ENCODE data around the gene TMEM143.
"Not testable (repeated sequence)": the region's sequence is repeated elsewhere in the genome, so short reads cannot be mapped to it uniquely, and the experiment has no call there.

TMEM143 gene

DNA sequence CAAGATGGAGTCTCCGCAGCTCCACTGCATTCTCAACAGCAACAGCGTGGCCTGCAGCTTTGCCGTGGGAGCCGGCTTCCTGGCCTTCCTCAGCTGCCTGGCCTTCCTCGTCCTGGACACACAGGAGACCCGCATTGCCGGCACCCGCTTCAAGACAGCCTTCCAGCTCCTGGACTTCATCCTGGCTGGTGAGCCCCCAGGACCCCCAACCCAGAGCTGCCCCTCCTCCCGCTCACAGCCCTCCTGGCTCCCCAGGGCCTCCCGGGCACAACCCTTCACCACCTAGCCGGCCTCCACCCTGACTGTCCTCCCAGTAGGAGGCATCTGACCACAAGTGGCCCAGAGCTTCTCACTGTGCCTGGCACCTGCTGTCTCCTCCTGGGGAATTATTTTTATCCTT, 9.8 kb upstream of the TMEM143 start:
- Histone ChIP-seq H3K4me1 (ENCODE audit: control insufficient read depth, low read depth, low read length) (no peaks in the 10 kb centered on the region), H4K5ac (ENCODE audit: low read length) (no peak overlapping the region), H2BK5ac (ENCODE audit: low read length) (no peak overlapping the region), H3K27me3 (ENCODE audit: insufficient read depth, low read length, poor library complexity) (no peaks in the 10 kb centered on the region), H2BK15ac (replicated peaks; ENCODE audit: low read depth) (no peak overlapping the region), H2BK120ac (ENCODE audit: low read depth, low read length) (no peak overlapping the region), H3K4ac (ENCODE audit: low read depth, low read length) (no peak overlapping the region), H3K56ac (ENCODE audit: low read length) (no peak overlapping the region), H4K8ac (ENCODE audit: low read depth, low read length) (no peak overlapping the region), H3K23ac (ENCODE audit: low read length) (no peak overlapping the region), H3K79me1 (ENCODE audit: low read length) (no peaks in the 10 kb centered on the region), H3K18ac (ENCODE audit: low read length) (no peak overlapping the region), H2AK5ac (ENCODE audit: low read length) (no peak overlapping the region), H3K9ac (ENCODE audit: low read length) (no peak overlapping the region), H3K27ac (ENCODE audit: low read depth, low read length) (no peak overlapping the region), H3K79me2 (ENCODE audit: control insufficient read depth, insufficient read depth, low read length) (no peaks in the 10 kb centered on the region), H3K4me2 (ENCODE audit: low read length) (no peak overlapping the region), H3K4me3 (ENCODE audit: low read length) (no peak overlapping the region), H3K36me3 (ENCODE audit: control insufficient read depth, insufficient read depth, low read length) (no peaks in the 10 kb centered on the region)
- no CpG with 5 or more reads among the region's 11 CpGs for WGBS (ENCODE audit: extremely low coverage, insufficient coverage, low lambda C conversion rate)
- DNase-seq = no peak

DNA sequence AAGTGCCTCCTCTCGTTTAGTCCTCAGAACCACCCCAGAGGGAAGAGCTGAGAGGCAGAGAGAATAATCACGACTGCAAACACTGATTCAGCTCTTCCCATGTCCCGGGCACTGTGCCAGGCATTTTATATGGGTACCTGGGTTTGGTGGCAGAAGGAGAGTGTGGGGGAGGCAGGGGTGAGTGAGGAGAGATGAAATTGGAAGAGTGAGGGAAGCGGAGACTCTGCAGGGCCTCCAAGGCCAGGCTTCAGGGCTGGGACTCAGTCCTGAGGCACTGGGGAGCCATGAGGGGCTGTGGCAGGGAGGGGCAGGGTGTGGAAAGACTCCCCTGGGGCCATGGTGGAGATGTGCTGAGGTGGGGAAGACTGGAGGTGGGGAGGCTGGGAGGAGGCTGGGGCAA, 9.2 kb upstream of the TMEM143 start:
- Histone ChIP-seq H3K27me3 (ENCODE audit: insufficient read depth, low read length, poor library complexity) (no peaks in the 10 kb centered on the region), H3K4me2 (ENCODE audit: low read length) (no peak overlapping the region), H3K79me2 (ENCODE audit: control insufficient read depth, insufficient read depth, low read length) (no peaks in the 10 kb centered on the region), H2BK120ac (ENCODE audit: low read depth, low read length) (no peak overlapping the region), H4K8ac (ENCODE audit: low read depth, low read length) (no peak overlapping the region), H3K27ac (ENCODE audit: low read depth, low read length) (no peak overlapping the region), H3K4me1 (ENCODE audit: control insufficient read depth, low read depth, low read length) (no peaks in the 10 kb centered on the region), H4K5ac (ENCODE audit: low read length) (no peak overlapping the region), H3K4me3 (ENCODE audit: low read length) (no peak overlapping the region), H3K23ac (ENCODE audit: low read length) (no peak overlapping the region), H2BK5ac (ENCODE audit: low read length) (no peak overlapping the region), H3K56ac (ENCODE audit: low read length) (no peak overlapping the region), H3K9ac (ENCODE audit: low read length) (no peak overlapping the region), H3K18ac (ENCODE audit: low read length) (no peak overlapping the region), H3K79me1 (ENCODE audit: low read length) (no peaks in the 10 kb centered on the region), H3K36me3 (ENCODE audit: control insufficient read depth, insufficient read depth, low read length) (no peaks in the 10 kb centered on the region), H2BK15ac (replicated peaks; ENCODE audit: low read depth) (no peak overlapping the region), H2AK5ac (ENCODE audit: low read length) (no peak overlapping the region), H3K4ac (ENCODE audit: low read depth, low read length) (no peak overlapping the region)
- no peak for DNase-seq
- WGBS (ENCODE audit: extremely low coverage, insufficient coverage, low lambda C conversion rate) = no CpG with 5 or more reads among the region's 4 CpGs

DNA sequence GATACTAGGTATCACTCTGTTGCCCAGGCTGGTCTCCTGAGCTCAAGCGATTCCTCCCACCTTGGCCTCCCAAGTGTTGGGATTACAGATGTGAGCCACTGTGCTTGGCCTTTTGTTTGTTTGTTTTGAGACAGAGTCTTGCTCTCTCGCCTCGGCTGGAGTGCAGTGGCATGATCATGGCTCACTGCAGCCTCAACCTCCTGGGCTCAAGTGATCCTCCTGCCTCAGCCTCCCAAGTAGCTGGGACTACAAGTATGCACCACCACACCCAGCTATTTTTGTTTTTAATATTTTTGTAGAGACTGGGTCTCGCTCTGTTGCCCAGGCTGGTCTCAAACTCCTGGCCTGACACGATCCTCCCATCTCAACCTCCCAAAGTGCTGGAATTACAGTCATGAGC, 8.0 kb upstream of the TMEM143 start:
- H4K8ac ChIP-seq (ENCODE audit: low read depth, low read length); DNase-seq; H3K4me1 ChIP-seq (ENCODE audit: control insufficient read depth, low read depth, low read length); H2BK15ac ChIP-seq (replicated peaks; ENCODE audit: low read depth); H3K79me2 ChIP-seq (ENCODE audit: control insufficient read depth, insufficient read depth, low read length); H3K4ac ChIP-seq (ENCODE audit: low read depth, low read length); H3K18ac ChIP-seq (ENCODE audit: low read length); H3K9ac ChIP-seq (ENCODE audit: low read length); H3K4me3 ChIP-seq (ENCODE audit: low read length); H3K23ac ChIP-seq (ENCODE audit: low read length); H2BK120ac ChIP-seq (ENCODE audit: low read depth, low read length); H2AK5ac ChIP-seq (ENCODE audit: low read length); H3K36me3 ChIP-seq (ENCODE audit: control insufficient read depth, insufficient read depth, low read length); H3K27ac ChIP-seq (ENCODE audit: low read depth, low read length); H3K56ac ChIP-seq (ENCODE audit: low read length); H3K4me2 ChIP-seq (ENCODE audit: low read length); H3K79me1 ChIP-seq (ENCODE audit: low read length); H2BK5ac ChIP-seq (ENCODE audit: low read length); H3K27me3 ChIP-seq (ENCODE audit: insufficient read depth, low read length, poor library complexity); H4K5ac ChIP-seq (ENCODE audit: low read length): not testable (repeated sequence)
- WGBS (ENCODE audit: extremely low coverage, insufficient coverage, low lambda C conversion rate) = no CpG with 5 or more reads among the region's 5 CpGs

DNA sequence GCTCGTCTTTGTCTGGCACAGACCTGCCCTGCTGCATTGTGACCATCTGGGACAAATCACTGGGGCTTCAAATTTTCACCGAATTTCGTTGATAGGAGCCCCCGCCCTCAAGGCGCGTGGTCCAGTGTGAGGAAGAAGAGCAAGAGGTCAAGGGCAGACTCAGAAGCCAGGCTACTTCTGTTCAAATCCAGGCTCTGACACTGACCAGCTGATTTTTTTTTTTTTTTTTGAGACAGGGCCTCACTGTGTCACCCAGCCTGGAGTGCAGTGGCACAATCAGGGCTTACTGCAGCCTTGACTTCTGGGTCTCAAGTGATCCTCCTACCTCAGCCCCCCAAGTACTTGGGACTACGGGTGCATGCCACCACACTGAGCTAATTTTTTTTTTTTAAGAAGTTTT, 7.6 kb upstream of the TMEM143 start:
- WGBS (ENCODE audit: extremely low coverage, insufficient coverage, low lambda C conversion rate) = no CpG with 5 or more reads among the region's 7 CpGs
- H2BK120ac ChIP-seq (ENCODE audit: low read depth, low read length) = no peak overlapping the region

DNA sequence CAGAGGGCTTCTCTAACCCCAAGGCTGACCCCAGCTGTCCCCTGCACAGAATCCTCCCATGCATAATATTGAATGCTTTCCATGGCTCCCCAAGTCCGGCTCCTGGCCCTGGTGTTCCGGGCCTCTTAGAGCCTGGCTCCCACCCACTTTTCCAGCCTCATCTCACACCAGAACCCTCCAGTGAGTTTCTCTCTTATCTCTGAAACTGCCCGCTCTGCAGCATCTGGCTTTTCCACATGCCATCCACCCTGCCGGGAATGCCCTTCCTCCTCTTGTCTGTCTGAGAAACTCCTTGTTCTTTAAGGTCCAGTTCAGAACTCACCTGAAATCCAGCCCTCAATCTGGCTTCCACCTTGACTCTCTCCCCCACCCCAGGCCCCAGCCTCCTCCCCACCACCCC, 7.2 kb upstream of the TMEM143 start:
- H3K4me3 ChIP-seq (ENCODE audit: low read length) = no peak overlapping the region
- no peaks in the 10 kb centered on the region for H3K27me3 ChIP-seq (ENCODE audit: insufficient read depth, low read length, poor library complexity)
- H3K27ac ChIP-seq (ENCODE audit: low read depth, low read length) = no peak overlapping the region
- H3K4me1 ChIP-seq (ENCODE audit: control insufficient read depth, low read depth, low read length) = no peaks in the 10 kb centered on the region
- H2AK5ac ChIP-seq (ENCODE audit: low read length) = no peak overlapping the region
- H2BK5ac ChIP-seq (ENCODE audit: low read length) = no peak overlapping the region
- H3K36me3 ChIP-seq (ENCODE audit: control insufficient read depth, insufficient read depth, low read length) = no peaks in the 10 kb centered on the region
- no CpG with 5 or more reads among the region's 4 CpGs for WGBS (ENCODE audit: extremely low coverage, insufficient coverage, low lambda C conversion rate)
- no peak overlapping the region for H3K56ac ChIP-seq (ENCODE audit: low read length)
- no peak overlapping the region for H3K4me2 ChIP-seq (ENCODE audit: low read length)
- no peaks in the 10 kb centered on the region for H3K79me1 ChIP-seq (ENCODE audit: low read length)
- H3K18ac ChIP-seq (ENCODE audit: low read length) = no peak overlapping the region
- H2BK15ac ChIP-seq (replicated peaks; ENCODE audit: low read depth) = no peak overlapping the region
- no peak overlapping the region for H3K23ac ChIP-seq (ENCODE audit: low read length)
- no peak overlapping the region for H4K8ac ChIP-seq (ENCODE audit: low read depth, low read length)
- H3K79me2 ChIP-seq (ENCODE audit: control insufficient read depth, insufficient read depth, low read length) = no peaks in the 10 kb centered on the region
- no peak for DNase-seq
- H2BK120ac ChIP-seq (ENCODE audit: low read depth, low read length) = no peak overlapping the region
- no peak overlapping the region for H3K4ac ChIP-seq (ENCODE audit: low read depth, low read length)
- no peak overlapping the region for H3K9ac ChIP-seq (ENCODE audit: low read length)
- no peak overlapping the region for H4K5ac ChIP-seq (ENCODE audit: low read length)

More for the DNA sequence above, 7.6 kb upstream of the TMEM143 start:
- no peak overlapping the region for H3K56ac ChIP-seq (ENCODE audit: low read length)
- no peaks in the 10 kb centered on the region for H3K4me1 ChIP-seq (ENCODE audit: control insufficient read depth, low read depth, low read length)
- no peak overlapping the region for H3K23ac ChIP-seq (ENCODE audit: low read length)
- H3K27me3 ChIP-seq (ENCODE audit: insufficient read depth, low read length, poor library complexity) = no peaks in the 10 kb centered on the region
- H4K8ac ChIP-seq (ENCODE audit: low read depth, low read length) = no peak overlapping the region
- H3K79me1 ChIP-seq (ENCODE audit: low read length) = no peaks in the 10 kb centered on the region
- H3K79me2 ChIP-seq (ENCODE audit: control insufficient read depth, insufficient read depth, low read length) = no peaks in the 10 kb centered on the region
- H3K4me2 ChIP-seq (ENCODE audit: low read length) = no peak overlapping the region
- DNase-seq = no peak
- H4K5ac ChIP-seq (ENCODE audit: low read length) = no peak overlapping the region
- H3K36me3 ChIP-seq (ENCODE audit: control insufficient read depth, insufficient read depth, low read length) = no peaks in the 10 kb centered on the region
- no peak overlapping the region for H3K9ac ChIP-seq (ENCODE audit: low read length)
- H2AK5ac ChIP-seq (ENCODE audit: low read length) = no peak overlapping the region
- H2BK15ac ChIP-seq (replicated peaks; ENCODE audit: low read depth) = no peak overlapping the region
- no peak overlapping the region for H3K27ac ChIP-seq (ENCODE audit: low read depth, low read length)
- H3K4me3 ChIP-seq (ENCODE audit: low read length) = no peak overlapping the region
- H3K18ac ChIP-seq (ENCODE audit: low read length) = no peak overlapping the region
- no peak overlapping the region for H3K4ac ChIP-seq (ENCODE audit: low read depth, low read length)
- H2BK5ac ChIP-seq (ENCODE audit: low read length) = no peak overlapping the region

DNA sequence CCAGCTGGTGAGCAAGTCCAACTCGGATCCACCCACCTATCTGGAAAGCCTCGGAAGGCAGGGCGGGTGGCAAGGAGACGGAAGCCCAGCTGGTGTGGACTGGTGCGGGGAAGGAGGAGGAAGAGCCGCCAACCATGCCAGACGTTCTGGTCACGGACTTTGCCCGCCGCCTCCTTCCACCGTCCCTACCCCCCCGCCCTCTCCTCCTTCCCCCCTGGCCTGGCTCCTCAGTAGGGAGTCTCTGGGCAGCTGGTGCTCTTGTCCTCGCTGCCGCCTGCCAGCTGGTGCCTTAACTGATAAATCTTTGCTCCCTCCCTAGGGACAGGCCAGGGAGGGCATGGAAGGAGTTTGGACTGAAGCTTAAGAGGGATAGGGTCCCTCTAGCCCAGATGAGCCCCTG, 5.2 kb upstream of the TMEM143 start:
- Histone ChIP-seq H3K79me1 (ENCODE audit: low read length) (no peaks in the 10 kb centered on the region), H3K18ac (ENCODE audit: low read length) (no peak overlapping the region), H4K8ac (ENCODE audit: low read depth, low read length) (no peak overlapping the region), H3K4me3 (ENCODE audit: low read length) (no peak overlapping the region), H3K79me2 (ENCODE audit: control insufficient read depth, insufficient read depth, low read length) (no peaks in the 10 kb centered on the region), H3K27ac (ENCODE audit: low read depth, low read length) (no peak overlapping the region), H4K5ac (ENCODE audit: low read length) (no peak overlapping the region), H3K23ac (ENCODE audit: low read length) (no peak overlapping the region), H2AK5ac (ENCODE audit: low read length) (no peak overlapping the region), H2BK5ac (ENCODE audit: low read length) (no peak overlapping the region), H3K4me1 (ENCODE audit: control insufficient read depth, low read depth, low read length) (peaks cover 3% of the 10 kb centered on the region), H3K9ac (ENCODE audit: low read length) (no peak overlapping the region), H3K4ac (ENCODE audit: low read depth, low read length) (no peak overlapping the region), H3K36me3 (ENCODE audit: control insufficient read depth, insufficient read depth, low read length) (no peaks in the 10 kb centered on the region), H3K56ac (ENCODE audit: low read length) (no peak overlapping the region), H3K27me3 (ENCODE audit: insufficient read depth, low read length, poor library complexity) (no peaks in the 10 kb centered on the region), H3K4me2 (ENCODE audit: low read length) (no peak overlapping the region), H2BK15ac (replicated peaks; ENCODE audit: low read depth) (no peak overlapping the region), H2BK120ac (ENCODE audit: low read depth, low read length) (no peak overlapping the region)
- no CpG with 5 or more reads among the region's 14 CpGs for whole genome bisulfite sequencing (ENCODE audit: extremely low coverage, insufficient coverage, low lambda C conversion rate)
- DNase-seq = no peak

Measured in mesendoderm (in vitro differentiated cells).